Spleen (tissue), 7 donors: ENCODE results near the gene TMCO4.

ENCODE experiments used
- POLR2A ChIP-seq, 3 donors: fragments of 450-650 bp; IDR thresholded peaks; one replicate each; pipeline ENCODE4 v1.5.1; 2017; ENCODE audit warnings: antibody characterized with exemption in 3 of 3, mild to moderate bottlenecking in 1 of 3
- POLR2AphosphoS5 ChIP-seq, 3 donors: sonication (generic); formaldehyde crosslinking; IDR thresholded peaks; one replicate each; pipeline ENCODE4 v1.5.1; 2017; ENCODE audit warnings: antibody characterized with exemption in 3 of 3
- TF ChIP-seq, protein P1 (sequence below), 11 experiments: fragments of 200-600 bp in 7 of 11; fragments of 450-650 bp in 4 of 11; sonication (generic) in 4 of 11; IDR thresholded peaks in 8 of 11; conservative IDR thresholded peaks in 3 of 11; 1 replicate in 7 of 11; 2 replicates in 4 of 11; pipeline versions ENCODE4 v1.4.0 to v1.8.0; 2016 to 2021; ENCODE audit warnings: antibody characterized with exemption in 11 of 11, inconsistent platforms in 4 of 11, mild to moderate bottlenecking in 1 of 11
- donor health status: DM: no; HTN: no; CAD: no; lungs with moderate emphysema.
- donor health status: DM: no; HTN: no; CAD: no.
- donor health status: DM: no; HTN: no; CAD: no.

GRCh38 chr1:19735440-19736127 lies 64.1 kb downstream of the TMCO4 start:
- TF ChIP-seq, protein P1, sequence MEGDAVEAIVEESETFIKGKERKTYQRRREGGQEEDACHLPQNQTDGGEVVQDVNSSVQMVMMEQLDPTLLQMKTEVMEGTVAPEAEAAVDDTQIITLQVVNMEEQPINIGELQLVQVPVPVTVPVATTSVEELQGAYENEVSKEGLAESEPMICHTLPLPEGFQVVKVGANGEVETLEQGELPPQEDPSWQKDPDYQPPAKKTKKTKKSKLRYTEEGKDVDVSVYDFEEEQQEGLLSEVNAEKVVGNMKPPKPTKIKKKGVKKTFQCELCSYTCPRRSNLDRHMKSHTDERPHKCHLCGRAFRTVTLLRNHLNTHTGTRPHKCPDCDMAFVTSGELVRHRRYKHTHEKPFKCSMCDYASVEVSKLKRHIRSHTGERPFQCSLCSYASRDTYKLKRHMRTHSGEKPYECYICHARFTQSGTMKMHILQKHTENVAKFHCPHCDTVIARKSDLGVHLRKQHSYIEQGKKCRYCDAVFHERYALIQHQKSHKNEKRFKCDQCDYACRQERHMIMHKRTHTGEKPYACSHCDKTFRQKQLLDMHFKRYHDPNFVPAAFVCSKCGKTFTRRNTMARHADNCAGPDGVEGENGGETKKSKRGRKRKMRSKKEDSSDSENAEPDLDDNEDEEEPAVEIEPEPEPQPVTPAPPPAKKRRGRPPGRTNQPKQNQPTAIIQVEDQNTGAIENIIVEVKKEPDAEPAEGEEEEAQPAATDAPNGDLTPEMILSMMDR (IDR thresholded peaks at IDR 0.05 in 8 of 11, conservative IDR thresholded peaks at IDR 0.05 in 3 of 11): no peak
- TF ChIP-seq POLR2AphosphoS5 (IDR thresholded peaks at IDR 0.05) (no peak), POLR2A (IDR thresholded peaks at IDR 0.05) (no peak)
